Caco-2 (cell line): ENCODE results near the gene ABCC1. TPM values are rescaled to one million over a fixed set of nuclear protein-coding genes. Genes with fewer than 3 reads are reported as not detected.

ENCODE experiments used
- BruUV-seq: library from RNA; stranded (reverse); fragments of 400-500 nt; replicated peaks from 2 replicates; lab custom pipeline; 2021; lab: Mats Ljungman, UMichigan
- CTCF ChIA-PET: fragments of 300-600 bp; sonication (Branson Sonifier 250); formaldehyde crosslinking; loops from one replicate; lab custom pipeline; 2022; ENCODE audit warnings: antibody characterized with exemption; lab: Charles Lee
- POLR2A ChIA-PET: fragments of 300-600 bp; sonication (Branson Sonifier 250); formaldehyde crosslinking; loops from one replicate; lab custom pipeline; 2022; ENCODE audit warnings: antibody characterized with exemption; lab: Charles Lee
- DNase-seq, 2 experiments: peaks; one replicate each; pipeline versions ENCODE4 v3.0.0 to v3.0.0-alpha.2; 2020 to 2022
- H3K27me3 ChIP-seq: replicated peaks from 2 replicates; pipeline ENCODE4 v1.6.0; 2011; ENCODE audit warnings: low read length; ENCODE audit not compliant: control insufficient read depth, insufficient read depth
- H3K36me3 ChIP-seq: 2 replicates; pipeline ENCODE4 v1.5.1; 2011; ENCODE audit warnings: low read length; ENCODE audit not compliant: control insufficient read depth, insufficient read depth
- H3K4me1 ChIP-seq: fragments of 250-450 bp; sonication (Bioruptor Pico); 2 replicates; pipeline ENCODE4 v1.5.1; 2020; ENCODE audit warnings: mild to moderate bottlenecking
- H3K4me3 ChIP-seq: 2 replicates; pipeline ENCODE4 v1.5.1; 2011; ENCODE audit warnings: low read depth, mild to moderate bottlenecking, control low read depth, low read length
- H3K9me3 ChIP-seq: fragments of 250-450 bp; sonication (Bioruptor Pico); 2 replicates; pipeline ENCODE4 v1.5.1; 2020; ENCODE audit warnings: mild to moderate bottlenecking, moderate library complexity
- H3K27ac Mint-ChIP-seq: one replicate; pipeline ENCODE4 v1.8.0; 2022; ENCODE audit warnings: mixed read lengths; ENCODE audit not compliant: unreplicated experiment
- H3K27me3 Mint-ChIP-seq: one replicate; pipeline ENCODE4 v1.8.0; 2022; ENCODE audit warnings: mixed read lengths; ENCODE audit not compliant: insufficient read depth, unreplicated experiment
- H3K36me3 Mint-ChIP-seq: one replicate; pipeline ENCODE4 v1.8.0; 2022; ENCODE audit warnings: mild to moderate bottlenecking, mixed read lengths; ENCODE audit not compliant: insufficient read depth, unreplicated experiment
- H3K4me1 Mint-ChIP-seq: one replicate; pipeline ENCODE4 v1.8.0; 2022; ENCODE audit warnings: low read depth, mixed read lengths; ENCODE audit not compliant: unreplicated experiment
- H3K4me3 Mint-ChIP-seq: one replicate; pipeline ENCODE4 v1.8.0; 2022; ENCODE audit warnings: mild to moderate bottlenecking, moderate library complexity, mixed read lengths; ENCODE audit not compliant: unreplicated experiment
- H3K9me3 Mint-ChIP-seq: one replicate; pipeline ENCODE4 v1.8.0; 2022; ENCODE audit warnings: mixed read lengths; ENCODE audit not compliant: unreplicated experiment
- CTCF ChIP-seq, 2 experiments: fragments of 200-600 bp in 1 of 2; IDR thresholded peaks; 1 replicate in 1 of 2; 2 replicates in 1 of 2; pipeline versions ENCODE4 v1.5.1 to v1.8.0; 2011 to 2022; ENCODE audit warnings: antibody characterized with exemption in 1 of 2, control low read depth in 1 of 2, inconsistent platforms in 1 of 2, low read depth in 1 of 2, low read length in 1 of 2, mild to moderate bottlenecking in 1 of 2, moderate library complexity in 1 of 2; ENCODE audit not compliant: insufficient read depth in 1 of 2, severe bottlenecking in 1 of 2, unreplicated experiment in 1 of 2
- intact Hi-C: fragments of 100-400 bp; cut with micrococcal nuclease; formaldehyde crosslinking; loops from one replicate; pipeline ENCODE4 v1.10.0; 2022; ENCODE audit not compliant: unreplicated experiment
- total RNA-seq: library from RNA; stranded (reverse); gene quantifications from 2 replicates; pipeline ENCODE4 v1.2.3, GENCODE V29; 2022

Gene ABCC1
- total RNA-seq, 1 experiment from 2014 or later = 22.3 TPM

DNA sequence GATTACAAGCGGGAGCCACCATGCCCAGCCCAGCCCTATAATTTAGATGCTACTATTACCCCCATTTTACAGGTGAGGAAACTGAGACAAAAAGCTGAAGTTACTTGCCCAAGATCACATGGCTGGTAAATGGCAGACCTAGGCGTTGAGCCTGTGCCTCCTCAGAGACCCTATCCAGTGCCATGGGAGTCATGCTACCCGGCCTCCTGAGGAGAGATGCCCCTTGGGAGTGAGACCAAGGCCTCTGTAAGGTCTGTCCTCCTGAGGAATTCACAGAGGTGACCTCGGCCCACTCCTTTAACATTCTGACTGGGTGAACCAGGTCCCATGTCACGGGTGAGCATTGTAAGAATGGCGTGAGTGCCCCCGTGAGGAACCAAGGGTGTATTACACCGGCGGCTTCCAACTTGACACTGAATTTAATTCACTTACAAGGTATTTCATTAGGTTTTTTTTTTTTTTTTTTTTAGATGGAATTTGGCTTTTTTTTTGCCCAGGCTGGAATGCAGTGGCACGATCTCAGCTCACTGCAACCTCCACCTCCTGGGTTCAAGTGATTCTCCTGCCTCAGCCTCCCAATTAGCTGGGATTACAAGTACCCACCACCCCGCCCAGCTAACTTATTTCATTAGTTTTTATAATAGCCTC is 178.2 kb downstream of the ABCC1 start:
- no peaks in the 10 kb centered on the region for H3K36me3 ChIP-seq
- CTCF ChIA-PET = interaction anchor here (0.6 to 1.6 kb wide), 5 partner anchors 15 to 693 kb away, joined by 3 to 12 read pairs (median 7); partner anchors contain the start of gene BMERB1

DNA sequence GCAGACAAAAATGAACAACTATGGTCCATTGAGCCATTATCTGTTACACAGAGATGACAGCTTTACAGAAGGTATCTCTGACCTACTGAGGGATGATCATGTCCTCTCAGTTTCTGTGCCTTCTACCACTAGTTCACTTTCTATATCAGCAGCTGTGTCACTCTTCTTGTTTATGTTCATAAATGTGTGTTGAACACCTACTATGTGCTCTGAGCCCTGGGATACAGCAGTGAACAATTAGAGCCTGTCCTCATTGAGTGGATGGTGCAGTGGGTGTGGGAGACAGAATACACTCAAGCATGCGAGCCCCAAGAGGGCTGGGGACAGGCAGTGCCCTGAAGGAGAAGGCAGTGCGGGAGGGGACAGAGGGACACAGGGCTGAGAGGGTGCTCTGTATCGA is 181.8 kb downstream of the ABCC1 start:
- intact Hi-C loops = no loop called here
- Mint-ChIP-seq H3K36me3 (peaks cover 18% of the 10 kb centered on the region), H3K4me3 (no peak overlapping the region), H3K27me3 (no peaks in the 10 kb centered on the region), H3K4me1 (no peaks in the 10 kb centered on the region), H3K9me3 (no peaks in the 10 kb centered on the region), H3K27ac (no peak overlapping the region)
- TF ChIP-seq CTCF (IDR thresholded peaks at IDR 0.05; ENCODE audit: insufficient read depth in 1 of 2, low read depth in 1 of 2, low read length in 1 of 2, severe bottlenecking in 1 of 2, unreplicated experiment in 1 of 2) = no peak
- POLR2A ChIA-PET = no interaction called here
- CTCF ChIA-PET = no interaction called here
- 0 out of 2 replicates have a peak, but pooled peaks cover 1% of the 10 kb centered on the region for H3K36me3 ChIP-seq
- DNase-seq = no peak
- no peaks in the 10 kb centered on the region for H3K27me3 ChIP-seq
- no peak overlapping the region for H3K4me3 ChIP-seq
- H3K9me3 ChIP-seq = no peaks in the 10 kb centered on the region
- no TSS peak for BruUV-seq
- H3K4me1 ChIP-seq = no peaks in the 10 kb centered on the region

More for the DNA sequence above, 178.2 kb downstream of the ABCC1 start:
- H3K4me3 ChIP-seq = no peak overlapping the region
- Mint-ChIP-seq H3K27ac (peak overlapping the region; percentile 50), H3K4me1 (no peaks in the 10 kb centered on the region), H3K27me3 (no peaks in the 10 kb centered on the region), H3K36me3 (peaks cover 19% of the 10 kb centered on the region), H3K4me3 (no peak overlapping the region), H3K9me3 (peaks cover 9% of the 10 kb centered on the region)
- no TSS peak for BruUV-seq
- POLR2A ChIA-PET = interaction anchor here (0.5 kb wide), 1 partner anchor 53 kb away, joined by 3 read pairs; no protein-coding TSS in a partner anchor
- intact Hi-C loops = loop anchor here (1.0 kb wide), 3 partner anchors 53 to 361 kb away; no protein-coding TSS in a partner anchor
- H3K4me1 ChIP-seq = no peaks in the 10 kb centered on the region
- no peaks in the 10 kb centered on the region for H3K9me3 ChIP-seq
- peak; percentile 72 to 81 for DNase-seq
- no peaks in the 10 kb centered on the region for H3K27me3 ChIP-seq
- peak; percentile 77 for TF ChIP-seq CTCF (IDR thresholded peaks at IDR 0.05; ENCODE audit: insufficient read depth in 1 of 2, low read depth in 1 of 2, low read length in 1 of 2, severe bottlenecking in 1 of 2, unreplicated experiment in 1 of 2)

DNA sequence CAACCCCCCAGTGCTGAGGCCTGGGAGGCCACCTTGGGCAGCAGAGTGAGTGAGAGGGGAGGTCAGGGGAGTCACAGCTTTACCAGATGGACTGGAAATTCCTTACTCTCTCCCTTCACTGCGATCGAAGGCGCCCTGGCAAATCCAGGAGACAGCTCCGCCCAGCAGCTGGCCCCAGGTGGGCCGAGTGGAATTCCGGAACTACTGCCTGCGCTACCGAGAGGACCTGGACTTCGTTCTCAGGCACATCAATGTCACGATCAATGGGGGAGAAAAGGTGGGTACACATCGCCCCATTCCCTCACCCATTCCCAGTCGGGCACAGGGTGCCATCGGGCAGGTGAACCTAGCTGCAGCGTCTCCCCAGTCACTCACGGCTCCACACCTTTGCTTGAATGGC is 182.2 kb downstream of the ABCC1 start:
- DNase-seq = no peak
- Mint-ChIP-seq H3K27me3 (no peaks in the 10 kb centered on the region), H3K36me3 (peaks cover 18% of the 10 kb centered on the region), H3K4me1 (no peaks in the 10 kb centered on the region), H3K9me3 (no peaks in the 10 kb centered on the region), H3K27ac (no peak overlapping the region), H3K4me3 (no peak overlapping the region)
- H3K4me3 ChIP-seq = no peak overlapping the region
- POLR2A ChIA-PET = no interaction called here
- H3K36me3 ChIP-seq = 0 out of 2 replicates have a peak, but pooled peaks cover 1% of the 10 kb centered on the region
- no peaks in the 10 kb centered on the region for H3K27me3 ChIP-seq
- no peaks in the 10 kb centered on the region for H3K4me1 ChIP-seq
- TF ChIP-seq CTCF (IDR thresholded peaks at IDR 0.05; ENCODE audit: insufficient read depth in 1 of 2, low read depth in 1 of 2, low read length in 1 of 2, severe bottlenecking in 1 of 2, unreplicated experiment in 1 of 2) = no peak
- no peaks in the 10 kb centered on the region for H3K9me3 ChIP-seq
- CTCF ChIA-PET = no interaction called here
- no TSS peak for BruUV-seq
- intact Hi-C loops = no loop called here
